ENCODE data around the gene NEK5.
"Not testable (repeated sequence)": the region's sequence is repeated elsewhere in the genome, so short reads cannot be mapped to it uniquely, and the experiment has no call there.

NEK5 gene

DNA sequence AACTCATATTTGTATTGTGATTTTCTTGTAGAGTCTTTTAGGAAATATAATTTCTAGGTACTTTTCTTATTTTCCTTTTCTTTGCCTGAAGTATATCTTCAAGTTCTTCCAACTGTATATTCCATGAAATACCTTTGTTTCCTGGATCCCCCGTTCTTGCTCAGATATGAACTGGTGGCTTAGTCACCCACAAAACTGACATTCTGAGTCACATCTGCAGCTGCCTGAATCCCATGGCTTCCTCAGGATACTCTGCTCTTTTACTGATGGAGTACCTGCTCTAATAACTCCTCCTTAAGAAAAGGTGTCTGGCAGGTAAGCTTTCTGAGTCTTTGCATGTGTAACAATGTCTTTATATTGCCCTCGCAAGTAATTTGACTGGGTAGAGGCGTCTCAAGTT lies 35.0 kb upstream of the NEK5 start:
- H3K36me3 ChIP-seq (ENCODE audit: control insufficient read depth in 2 of 2, insufficient read depth in 2 of 2, low read length in 2 of 2); H3K9ac ChIP-seq (ENCODE audit: low read depth in 1 of 2, low read length in 2 of 2); H3K27me3 ChIP-seq (ENCODE audit: control insufficient read depth in 2 of 2, insufficient read depth in 2 of 2, low read length in 2 of 2); H3K27ac ChIP-seq (ENCODE audit: low read depth in 2 of 2, low read length in 2 of 2); H3K4me3 ChIP-seq (ENCODE audit: low read length in 2 of 2); H3K9me3 ChIP-seq (ENCODE audit: control insufficient read depth in 2 of 2, low read length in 2 of 2): not testable (repeated sequence)
- H3K4me1 ChIP-seq (ENCODE audit: control insufficient read depth in 2 of 2, insufficient read depth in 2 of 2, low read length in 2 of 2): peaks cover 14 to 29% of the 10 kb centered on the region in 2 donors

DNA sequence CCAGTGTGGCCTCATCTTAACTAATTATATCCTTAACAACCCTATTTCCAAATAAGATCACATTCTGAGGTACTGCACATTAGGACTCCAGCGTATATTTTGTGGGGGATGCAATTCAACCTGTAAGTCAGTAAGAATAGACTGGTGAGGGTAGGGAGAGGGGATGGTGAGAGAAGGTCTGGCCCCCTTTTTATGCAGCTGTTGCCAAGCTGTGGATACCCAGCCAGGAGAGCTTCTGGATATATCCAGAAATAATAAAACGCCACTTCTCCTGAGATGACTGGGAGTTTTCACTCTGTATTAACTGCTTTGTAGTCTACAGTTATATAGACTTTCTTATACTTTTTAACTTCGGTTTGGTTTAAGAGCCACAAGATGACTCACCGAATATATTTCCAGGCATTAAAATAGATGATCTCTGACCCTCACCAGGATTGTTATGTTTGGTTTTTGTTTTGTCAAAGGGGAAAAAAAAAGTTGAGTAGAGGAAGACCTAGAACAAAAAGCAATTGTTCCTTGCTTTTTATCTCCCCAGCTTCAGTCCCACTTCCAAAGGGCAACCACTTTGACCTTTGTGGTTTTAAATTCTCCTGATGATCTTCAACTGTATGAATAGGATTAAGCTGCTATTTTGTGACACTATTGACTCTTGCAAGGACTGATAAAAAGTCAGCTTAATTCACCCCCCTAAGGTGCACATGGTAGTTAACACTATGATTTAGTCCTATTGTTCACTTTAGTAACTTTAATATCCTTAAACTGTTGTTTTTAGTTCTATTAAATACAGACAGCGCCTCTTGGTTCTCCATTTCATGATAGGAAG lies 33.6 kb upstream of the NEK5 start:
- Histone ChIP-seq H3K9ac (ENCODE audit: low read depth in 1 of 2, low read length in 2 of 2) (peak overlapping the region in 1 of 2 donors; percentile 14), H3K36me3 (ENCODE audit: control insufficient read depth in 2 of 2, insufficient read depth in 2 of 2, low read length in 2 of 2) (no peaks in the 10 kb centered on the region), H3K27me3 (ENCODE audit: control insufficient read depth in 2 of 2, insufficient read depth in 2 of 2, low read length in 2 of 2) (no peaks in the 10 kb centered on the region), H3K27ac (ENCODE audit: low read depth in 2 of 2, low read length in 2 of 2) (peak overlapping the region; percentile 60 to 88), H3K9me3 (ENCODE audit: control insufficient read depth in 2 of 2, low read length in 2 of 2) (no peaks in the 10 kb centered on the region), H3K4me1 (ENCODE audit: control insufficient read depth in 2 of 2, insufficient read depth in 2 of 2, low read length in 2 of 2) (peaks cover 20 to 38% of the 10 kb centered on the region in 2 donors), H3K4me3 (ENCODE audit: low read length in 2 of 2) (peak overlapping the region in 1 of 2 donors; percentile 38)

DNA sequence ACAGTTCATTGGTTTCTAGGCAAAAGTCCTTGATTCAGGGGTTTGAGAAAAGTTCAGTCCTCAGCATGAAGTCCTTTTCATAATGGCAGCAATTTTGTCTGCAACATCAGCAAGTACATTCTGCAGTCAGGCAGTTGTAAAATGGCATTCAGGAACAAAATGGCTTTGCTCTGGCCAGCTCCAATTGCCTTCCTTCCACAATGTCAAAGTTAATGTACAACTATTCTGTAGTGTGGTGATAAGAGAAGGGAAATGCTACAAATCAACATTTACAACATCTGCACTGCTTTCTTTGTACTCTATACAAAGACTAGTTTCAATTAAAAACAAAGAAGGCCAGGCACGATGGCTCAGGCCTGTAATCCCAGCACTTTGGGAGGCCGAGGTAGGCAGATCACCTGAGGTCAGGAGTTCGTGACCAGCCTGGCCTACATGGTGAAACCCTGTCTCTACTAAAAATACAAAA lies 32.3 kb upstream of the NEK5 start:
- no peaks in the 10 kb centered on the region for H3K9me3 ChIP-seq (ENCODE audit: control insufficient read depth in 2 of 2, low read length in 2 of 2)
- peak overlapping the region; percentile 1 to 18 for H3K9ac ChIP-seq (ENCODE audit: low read depth in 1 of 2, low read length in 2 of 2)
- peak overlapping the region; percentile 77 to 88 for H3K27ac ChIP-seq (ENCODE audit: low read depth in 2 of 2, low read length in 2 of 2)
- no peaks in the 10 kb centered on the region for H3K27me3 ChIP-seq (ENCODE audit: control insufficient read depth in 2 of 2, insufficient read depth in 2 of 2, low read length in 2 of 2)
- H3K36me3 ChIP-seq (ENCODE audit: control insufficient read depth in 2 of 2, insufficient read depth in 2 of 2, low read length in 2 of 2): no peaks in the 10 kb centered on the region
- H3K4me1 ChIP-seq (ENCODE audit: control insufficient read depth in 2 of 2, insufficient read depth in 2 of 2, low read length in 2 of 2): peaks cover 20 to 49% of the 10 kb centered on the region in 2 donors
- H3K4me3 ChIP-seq (ENCODE audit: low read length in 2 of 2): no peak overlapping the region

DNA sequence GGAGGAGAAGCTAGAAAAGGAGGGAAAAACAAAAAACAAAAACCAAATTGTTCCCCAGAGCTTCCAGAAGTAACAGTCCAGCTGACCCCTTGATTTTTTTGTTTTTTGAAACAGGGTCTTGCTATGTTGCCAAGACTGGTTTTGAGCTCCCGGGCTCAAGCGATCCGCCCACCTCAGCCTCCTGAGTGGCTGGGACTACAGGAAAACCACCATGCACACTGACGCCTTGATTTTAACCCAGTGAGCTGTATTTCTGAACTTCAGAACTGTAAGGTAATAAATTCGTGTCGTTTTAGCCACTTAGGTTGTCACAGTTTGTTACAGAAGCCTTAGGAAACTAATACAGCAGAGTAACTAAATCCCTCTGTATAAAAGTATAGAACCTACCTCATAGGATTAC lies 31.6 kb upstream of the NEK5 start:
- H3K4me3 ChIP-seq (ENCODE audit: low read length in 2 of 2): peak overlapping the region in 1 of 2 donors; percentile 48
- H3K27ac ChIP-seq (ENCODE audit: low read depth in 2 of 2, low read length in 2 of 2): peak overlapping the region; percentile 77 to 88
- H3K9ac ChIP-seq (ENCODE audit: low read depth in 1 of 2, low read length in 2 of 2): peak overlapping the region in 1 of 2 donors; percentile 1
- peaks cover 20 to 55% of the 10 kb centered on the region in 2 donors for H3K4me1 ChIP-seq (ENCODE audit: control insufficient read depth in 2 of 2, insufficient read depth in 2 of 2, low read length in 2 of 2)
- no peaks in the 10 kb centered on the region for H3K27me3 ChIP-seq (ENCODE audit: control insufficient read depth in 2 of 2, insufficient read depth in 2 of 2, low read length in 2 of 2)
- H3K9me3 ChIP-seq (ENCODE audit: control insufficient read depth in 2 of 2, low read length in 2 of 2): no peaks in the 10 kb centered on the region
- no peaks in the 10 kb centered on the region for H3K36me3 ChIP-seq (ENCODE audit: control insufficient read depth in 2 of 2, insufficient read depth in 2 of 2, low read length in 2 of 2)

DNA sequence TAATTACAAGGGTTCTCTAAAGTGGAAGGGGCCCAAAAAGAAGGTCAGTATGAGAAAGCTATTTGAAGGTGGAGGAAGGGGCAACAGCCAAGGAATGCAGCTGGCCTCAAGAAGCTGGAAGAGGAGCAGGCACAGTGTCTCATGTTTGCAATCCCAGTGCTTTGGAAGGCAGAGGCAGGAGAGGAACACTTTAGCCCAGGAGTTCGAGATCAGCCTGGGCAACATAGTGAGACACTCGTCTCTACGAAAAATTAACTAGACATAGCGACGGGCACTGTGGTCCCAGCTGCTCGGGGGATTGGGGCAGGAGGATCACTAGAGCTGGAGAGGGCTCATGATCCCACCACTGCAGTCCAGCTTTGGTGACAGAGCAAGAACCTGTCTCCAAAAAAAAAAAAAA lies 31.2 kb upstream of the NEK5 start:
- H3K9me3 ChIP-seq (ENCODE audit: control insufficient read depth in 2 of 2, low read length in 2 of 2): no peaks in the 10 kb centered on the region

DNA sequence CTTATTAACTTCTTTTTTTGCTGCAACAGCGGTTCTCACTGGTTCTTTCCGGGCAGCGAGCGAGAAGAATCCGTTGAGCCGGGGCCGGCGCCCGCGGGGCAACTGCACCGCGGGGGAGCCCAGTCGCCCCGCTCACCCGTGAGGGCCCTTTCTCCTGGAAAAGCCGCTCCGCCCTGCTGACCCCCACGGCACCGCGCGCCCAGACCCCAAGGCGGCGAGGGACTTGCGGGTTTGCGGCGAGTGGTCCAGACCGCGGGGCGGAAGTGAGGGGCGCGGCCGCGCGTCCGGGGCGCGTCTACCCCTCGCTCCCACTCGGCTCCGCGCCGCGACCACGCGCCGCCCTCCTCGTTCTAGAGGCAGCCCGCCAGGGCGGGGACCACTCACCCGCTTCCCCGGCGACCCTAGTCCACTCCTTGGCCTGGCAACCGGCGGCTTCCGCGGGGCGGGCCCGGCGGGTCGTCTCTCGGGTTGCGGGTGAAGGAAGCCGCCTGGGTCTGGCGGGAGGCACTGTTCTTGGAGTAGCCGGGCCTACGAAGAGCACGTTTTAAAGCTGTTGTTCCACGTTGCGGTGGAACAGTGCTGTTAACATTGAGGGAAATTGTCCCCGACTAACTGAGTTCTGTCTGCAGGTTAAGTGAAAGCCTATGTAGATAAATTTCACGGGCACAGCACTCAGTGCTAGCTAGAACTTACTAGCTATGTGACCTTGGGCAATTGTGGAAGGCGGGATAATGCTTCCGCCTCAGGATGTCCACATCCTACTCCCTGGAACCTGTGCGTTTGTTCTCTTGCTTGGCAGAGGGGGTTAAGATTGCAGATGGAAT lies 30.5 kb upstream of the NEK5 start, which contains the start of gene NEK3:
Gene NEK3 (minus strand): TSS at position 439 of the 824 bp plus-strand sequence. CDS start 3,406 bp downstream, outside the sequence.
- peak within 1 kb of the TSS; percentile 88 to 90 for H3K27ac ChIP-seq (ENCODE audit: low read depth in 2 of 2, low read length in 2 of 2)
- no peaks in the 10 kb centered on the region for H3K9me3 ChIP-seq (ENCODE audit: control insufficient read depth in 2 of 2, low read length in 2 of 2)
- peak within 1 kb of the TSS; percentile 79 to 94 for H3K9ac ChIP-seq (ENCODE audit: low read depth in 1 of 2, low read length in 2 of 2)
- H3K27me3 ChIP-seq (ENCODE audit: control insufficient read depth in 2 of 2, insufficient read depth in 2 of 2, low read length in 2 of 2): no peaks in the 10 kb centered on the region
- H3K4me3 ChIP-seq (ENCODE audit: low read length in 2 of 2): peak within 1 kb of the TSS; percentile 84 to 86
- H3K4me1 ChIP-seq (ENCODE audit: control insufficient read depth in 2 of 2, insufficient read depth in 2 of 2, low read length in 2 of 2): peaks cover 20 to 63% of the 10 kb centered on the region in 2 donors
- H3K36me3 ChIP-seq (ENCODE audit: control insufficient read depth in 2 of 2, insufficient read depth in 2 of 2, low read length in 2 of 2): no peaks in the 10 kb centered on the region

More for the DNA sequence above, 31.2 kb upstream of the NEK5 start:
- Histone ChIP-seq H3K27ac (ENCODE audit: low read depth in 2 of 2, low read length in 2 of 2) (peak overlapping the region; percentile 88 to 90), H3K4me3 (ENCODE audit: low read length in 2 of 2) (peak overlapping the region; percentile 84 to 86), H3K36me3 (ENCODE audit: control insufficient read depth in 2 of 2, insufficient read depth in 2 of 2, low read length in 2 of 2) (no peaks in the 10 kb centered on the region), H3K27me3 (ENCODE audit: control insufficient read depth in 2 of 2, insufficient read depth in 2 of 2, low read length in 2 of 2) (no peaks in the 10 kb centered on the region), H3K4me1 (ENCODE audit: control insufficient read depth in 2 of 2, insufficient read depth in 2 of 2, low read length in 2 of 2) (peaks cover 20 to 56% of the 10 kb centered on the region in 2 donors), H3K9ac (ENCODE audit: low read depth in 1 of 2, low read length in 2 of 2) (peak overlapping the region; percentile 79 to 94)

DNA sequence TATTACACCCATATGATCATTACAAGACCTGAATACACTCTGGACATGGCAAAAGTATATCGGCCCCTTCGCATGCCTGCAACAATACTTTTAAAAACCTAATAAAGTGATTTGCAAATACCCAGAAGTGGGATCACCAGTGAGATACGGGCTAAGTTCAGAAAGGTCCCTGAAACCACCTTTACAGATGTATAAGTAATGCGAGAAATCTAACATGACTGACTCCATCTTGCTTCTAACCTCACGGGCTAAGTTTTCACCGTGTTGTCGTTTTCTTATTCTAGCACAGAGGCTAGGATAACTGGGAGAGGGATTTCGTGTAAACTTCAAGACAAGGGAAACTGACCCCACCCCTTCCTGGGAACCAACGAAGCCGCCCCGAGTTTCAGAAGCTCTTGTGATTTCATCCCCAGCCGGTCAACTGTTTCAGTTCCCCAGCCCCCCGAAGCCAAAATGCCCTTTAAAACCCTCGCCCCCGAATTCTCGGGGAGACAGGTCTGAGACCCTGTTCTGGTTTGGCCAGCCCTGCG lies 29.8 kb upstream of the NEK5 start:
- peak overlapping the region; percentile 84 to 86 for H3K4me3 ChIP-seq (ENCODE audit: low read length in 2 of 2)
- peak overlapping the region; percentile 88 to 90 for H3K27ac ChIP-seq (ENCODE audit: low read depth in 2 of 2, low read length in 2 of 2)
- no peaks in the 10 kb centered on the region for H3K27me3 ChIP-seq (ENCODE audit: control insufficient read depth in 2 of 2, insufficient read depth in 2 of 2, low read length in 2 of 2)
- H3K36me3 ChIP-seq (ENCODE audit: control insufficient read depth in 2 of 2, insufficient read depth in 2 of 2, low read length in 2 of 2): no peaks in the 10 kb centered on the region
- peaks cover 20 to 63% of the 10 kb centered on the region in 2 donors for H3K4me1 ChIP-seq (ENCODE audit: control insufficient read depth in 2 of 2, insufficient read depth in 2 of 2, low read length in 2 of 2)
- peak overlapping the region; percentile 79 to 94 for H3K9ac ChIP-seq (ENCODE audit: low read depth in 1 of 2, low read length in 2 of 2)
- no peaks in the 10 kb centered on the region for H3K9me3 ChIP-seq (ENCODE audit: control insufficient read depth in 2 of 2, low read length in 2 of 2)

DNA sequence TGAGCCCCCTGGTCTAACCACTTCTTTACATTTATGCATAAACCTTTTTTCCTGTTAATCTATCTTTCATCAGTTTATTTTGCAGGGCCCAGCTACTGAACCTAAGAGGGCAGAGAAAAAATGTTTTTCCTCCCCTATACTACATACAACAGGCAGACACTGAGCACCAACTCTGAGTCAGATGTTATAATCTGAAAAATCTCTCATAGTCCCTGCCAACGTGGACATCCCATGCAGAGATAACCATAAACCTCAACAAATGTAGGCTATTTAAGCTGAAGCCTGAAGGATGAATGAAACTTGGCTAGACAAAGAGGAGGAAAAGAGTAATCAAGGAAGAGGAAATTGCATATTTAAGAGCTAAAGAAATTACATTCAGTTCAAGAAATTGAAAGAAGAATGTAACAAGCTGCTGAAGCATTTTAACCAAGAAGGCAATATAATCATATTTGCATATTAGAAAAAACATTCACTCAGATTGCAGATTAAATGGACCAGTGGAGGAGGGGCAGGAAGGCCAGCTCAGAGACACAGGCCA lies 27.9 kb upstream of the NEK5 start:
- Histone ChIP-seq H3K9me3 (ENCODE audit: control insufficient read depth in 2 of 2, low read length in 2 of 2) (no peaks in the 10 kb centered on the region), H3K4me3 (ENCODE audit: low read length in 2 of 2) (no peak overlapping the region), H3K4me1 (ENCODE audit: control insufficient read depth in 2 of 2, insufficient read depth in 2 of 2, low read length in 2 of 2) (peaks cover 13 to 56% of the 10 kb centered on the region in 2 donors), H3K36me3 (ENCODE audit: control insufficient read depth in 2 of 2, insufficient read depth in 2 of 2, low read length in 2 of 2) (peaks cover 8 to 9% of the 10 kb centered on the region in 2 donors), H3K27me3 (ENCODE audit: control insufficient read depth in 2 of 2, insufficient read depth in 2 of 2, low read length in 2 of 2) (no peaks in the 10 kb centered on the region), H3K9ac (ENCODE audit: low read depth in 1 of 2, low read length in 2 of 2) (no peak overlapping the region), H3K27ac (ENCODE audit: low read depth in 2 of 2, low read length in 2 of 2) (peak overlapping the region; percentile 44 to 55)

DNA sequence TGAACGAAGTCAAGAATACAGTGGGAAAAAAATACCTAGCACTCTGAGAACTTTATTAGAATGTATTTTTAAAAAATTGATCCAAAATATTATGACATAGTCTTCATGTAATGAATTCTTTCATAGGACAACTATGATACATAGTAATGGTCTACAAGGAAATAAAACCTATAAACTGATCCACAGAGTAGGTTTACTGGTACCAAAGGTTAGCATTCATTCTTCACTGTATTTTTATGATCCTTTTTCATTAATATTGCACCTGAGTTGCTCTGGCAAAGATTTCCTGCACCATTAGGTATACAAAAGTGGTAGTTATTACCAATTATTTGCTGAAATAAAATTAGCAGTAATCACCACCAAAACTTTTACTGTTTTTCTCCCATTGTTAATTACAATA lies 26.3 kb upstream of the NEK5 start:
- no peak overlapping the region for H3K4me3 ChIP-seq (ENCODE audit: low read length in 2 of 2)
- H3K9ac ChIP-seq (ENCODE audit: low read depth in 1 of 2, low read length in 2 of 2): no peak overlapping the region
- peaks cover 11 to 44% of the 10 kb centered on the region in 2 donors for H3K4me1 ChIP-seq (ENCODE audit: control insufficient read depth in 2 of 2, insufficient read depth in 2 of 2, low read length in 2 of 2)
- no peaks in the 10 kb centered on the region for H3K27me3 ChIP-seq (ENCODE audit: control insufficient read depth in 2 of 2, insufficient read depth in 2 of 2, low read length in 2 of 2)
- peak overlapping the region in 1 of 2 donors; percentile 22 for H3K27ac ChIP-seq (ENCODE audit: low read depth in 2 of 2, low read length in 2 of 2)
- H3K9me3 ChIP-seq (ENCODE audit: control insufficient read depth in 2 of 2, low read length in 2 of 2): no peaks in the 10 kb centered on the region
- peaks cover 16 to 21% of the 10 kb centered on the region in 2 donors for H3K36me3 ChIP-seq (ENCODE audit: control insufficient read depth in 2 of 2, insufficient read depth in 2 of 2, low read length in 2 of 2)
